Stomach (tissue), 4 donors: ENCODE data around the gene PHF20.
"Not testable (repeated sequence)": the region's sequence is repeated elsewhere in the genome, so short reads cannot be mapped to it uniquely, and the experiment has no call there.

Source experiments
- POLR2A ChIP-seq, 4 donors: fragments of 450-650 bp; IDR thresholded peaks; one replicate each; pipeline ENCODE4 v1.6.1; 2016; ENCODE audit warnings: antibody characterized with exemption in 4 of 4, control low read depth in 2 of 4, mild to moderate bottlenecking in 1 of 4, moderate library complexity in 1 of 4
- TF ChIP-seq, protein P1 (sequence below), 7 experiments: fragments of 450-650 bp in 4 of 7; fragments of 200-600 bp in 3 of 7; sonication (generic) in 3 of 7; IDR thresholded peaks; one replicate each; pipeline ENCODE4 v1.5.1; 2016 to 2019; ENCODE audit warnings: antibody characterized with exemption in 7 of 7, control low read depth in 2 of 7, mild to moderate bottlenecking in 1 of 7

DNA sequence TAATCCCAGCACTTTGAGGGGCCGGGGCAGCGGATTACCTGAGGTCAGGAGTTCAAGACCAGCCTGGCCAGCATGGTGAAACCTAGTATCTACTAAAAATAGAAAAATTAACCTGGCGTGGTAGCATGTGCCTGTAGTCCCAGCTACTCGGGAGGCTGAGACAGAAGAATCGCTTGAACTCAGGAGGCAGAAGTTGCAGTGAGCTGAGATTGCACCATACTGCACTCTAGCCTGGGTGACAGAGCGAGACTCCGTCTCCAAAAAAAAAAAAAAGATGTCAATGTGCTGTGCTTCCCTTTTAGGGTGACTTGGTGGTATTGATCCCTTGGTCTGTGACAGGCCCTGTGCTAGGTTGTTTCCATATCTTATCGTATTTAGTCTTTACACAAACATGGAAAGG lies 79.8 kb downstream of the PHF20 start:
- TF ChIP-seq, protein P1, sequence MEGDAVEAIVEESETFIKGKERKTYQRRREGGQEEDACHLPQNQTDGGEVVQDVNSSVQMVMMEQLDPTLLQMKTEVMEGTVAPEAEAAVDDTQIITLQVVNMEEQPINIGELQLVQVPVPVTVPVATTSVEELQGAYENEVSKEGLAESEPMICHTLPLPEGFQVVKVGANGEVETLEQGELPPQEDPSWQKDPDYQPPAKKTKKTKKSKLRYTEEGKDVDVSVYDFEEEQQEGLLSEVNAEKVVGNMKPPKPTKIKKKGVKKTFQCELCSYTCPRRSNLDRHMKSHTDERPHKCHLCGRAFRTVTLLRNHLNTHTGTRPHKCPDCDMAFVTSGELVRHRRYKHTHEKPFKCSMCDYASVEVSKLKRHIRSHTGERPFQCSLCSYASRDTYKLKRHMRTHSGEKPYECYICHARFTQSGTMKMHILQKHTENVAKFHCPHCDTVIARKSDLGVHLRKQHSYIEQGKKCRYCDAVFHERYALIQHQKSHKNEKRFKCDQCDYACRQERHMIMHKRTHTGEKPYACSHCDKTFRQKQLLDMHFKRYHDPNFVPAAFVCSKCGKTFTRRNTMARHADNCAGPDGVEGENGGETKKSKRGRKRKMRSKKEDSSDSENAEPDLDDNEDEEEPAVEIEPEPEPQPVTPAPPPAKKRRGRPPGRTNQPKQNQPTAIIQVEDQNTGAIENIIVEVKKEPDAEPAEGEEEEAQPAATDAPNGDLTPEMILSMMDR (IDR thresholded peaks at IDR 0.05), result not testable (repeated sequence)
- not testable (repeated sequence) for TF ChIP-seq POLR2A (IDR thresholded peaks at IDR 0.05)
